Parathyroid adenoma (tissue), 2 donors: ENCODE data around the gene CEP57L1.
"Not testable (repeated sequence)": the region's sequence is repeated elsewhere in the genome, so short reads cannot be mapped to it uniquely, and the experiment has no call there.

Source experiments
- H2AFZ ChIP-seq: fragments of 300-600 bp; sonication (generic); one replicate; pipeline ENCODE4 v1.7.0; 2017; ENCODE audit warnings: antibody characterized with exemption, mild to moderate bottlenecking
- H3K27ac ChIP-seq: fragments of 300-600 bp; sonication (generic); one replicate; pipeline ENCODE4 v1.7.0; 2017
- H3K27me3 ChIP-seq: fragments of 300-600 bp; sonication (generic); one replicate; pipeline ENCODE4 v1.7.0; 2017; ENCODE audit warnings: low read length; ENCODE audit not compliant: control insufficient read depth, insufficient read depth
- H3K36me3 ChIP-seq: fragments of 300-600 bp; sonication (generic); one replicate; pipeline ENCODE4 v1.7.0; 2017; ENCODE audit warnings: low read length; ENCODE audit not compliant: control insufficient read depth, insufficient read depth
- H3K4me1 ChIP-seq: fragments of 300-600 bp; sonication (generic); one replicate; pipeline ENCODE4 v1.7.0; 2017; ENCODE audit warnings: control low read depth
- H3K4me2 ChIP-seq: fragments of 300-600 bp; sonication (generic); one replicate; pipeline ENCODE4 v1.7.0; 2017; ENCODE audit warnings: low read length
- H3K4me3 ChIP-seq: fragments of 300-600 bp; sonication (generic); one replicate; pipeline ENCODE4 v1.7.0; 2017; ENCODE audit warnings: low read depth, low read length
- H3K79me2 ChIP-seq: fragments of 300-600 bp; sonication (generic); one replicate; pipeline ENCODE4 v1.7.0; 2017; ENCODE audit warnings: control low read depth
- H3K9ac ChIP-seq: fragments of 300-600 bp; sonication (generic); one replicate; pipeline ENCODE4 v1.7.0; 2017; ENCODE audit warnings: mild to moderate bottlenecking
- H3K9me3 ChIP-seq: fragments of 300-600 bp; sonication (generic); one replicate; pipeline ENCODE4 v1.7.0; 2017; ENCODE audit warnings: low read length; ENCODE audit not compliant: control insufficient read depth
- CTCF ChIP-seq: fragments of 300-600 bp; sonication (generic); IDR thresholded peaks from one replicate; pipeline ENCODE4 v1.7.0; 2017; ENCODE audit warnings: antibody characterized with exemption, mild to moderate bottlenecking
- donor health status: primary hyperparathyroidism.

The CEP57L1 gene

DNA sequence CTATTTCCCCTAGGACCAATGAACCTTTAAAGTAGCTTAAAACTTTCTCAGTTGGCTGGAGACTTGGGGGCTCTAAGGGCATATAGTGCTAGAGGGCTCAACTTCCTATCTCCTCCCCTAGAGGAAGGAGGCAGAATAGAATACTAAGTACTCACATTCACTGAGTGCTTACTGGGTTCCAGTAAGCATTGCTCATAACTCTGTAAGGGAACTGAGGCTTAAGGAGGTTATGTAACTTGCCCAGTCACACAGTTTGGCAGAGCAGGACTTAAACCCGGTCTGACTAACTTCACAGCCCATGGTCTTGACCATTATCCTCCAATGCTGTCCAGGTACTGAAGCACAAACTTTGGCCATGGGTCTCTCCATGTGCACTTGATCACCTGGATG is 13.1 kb upstream of the CEP57L1 start:
- Histone ChIP-seq H3K36me3 (no peaks in the 10 kb centered on the region), H3K4me3 (no peak overlapping the region), H3K27me3 (no peaks in the 10 kb centered on the region), H3K9me3 (no peaks in the 10 kb centered on the region), H2AFZ (no peak overlapping the region), H3K79me2 (peaks cover 12% of the 10 kb centered on the region), H3K4me1 (peaks cover 9% of the 10 kb centered on the region), H3K27ac (peak overlapping the region; percentile 13), H3K9ac (no peak overlapping the region), H3K4me2 (no peak overlapping the region)
- TF ChIP-seq CTCF = no peak

GRCh38 chr6:109083657-109084056 is 11.7 kb upstream of the CEP57L1 start:
- Histone ChIP-seq H3K36me3 (no peaks in the 10 kb centered on the region), H3K27me3 (no peaks in the 10 kb centered on the region), H3K9ac (no peak overlapping the region), H2AFZ (no peak overlapping the region), H3K9me3 (no peaks in the 10 kb centered on the region), H3K4me3 (no peak overlapping the region), H3K4me1 (peaks cover 17% of the 10 kb centered on the region), H3K27ac (no peak overlapping the region), H3K4me2 (no peak overlapping the region), H3K79me2 (peaks cover 14% of the 10 kb centered on the region)
- no peak for TF ChIP-seq CTCF

GRCh38 chr6:109084146-109084545 is 11.2 kb upstream of the CEP57L1 start:
- H3K27ac ChIP-seq, H3K4me3 ChIP-seq: not testable (repeated sequence)

DNA sequence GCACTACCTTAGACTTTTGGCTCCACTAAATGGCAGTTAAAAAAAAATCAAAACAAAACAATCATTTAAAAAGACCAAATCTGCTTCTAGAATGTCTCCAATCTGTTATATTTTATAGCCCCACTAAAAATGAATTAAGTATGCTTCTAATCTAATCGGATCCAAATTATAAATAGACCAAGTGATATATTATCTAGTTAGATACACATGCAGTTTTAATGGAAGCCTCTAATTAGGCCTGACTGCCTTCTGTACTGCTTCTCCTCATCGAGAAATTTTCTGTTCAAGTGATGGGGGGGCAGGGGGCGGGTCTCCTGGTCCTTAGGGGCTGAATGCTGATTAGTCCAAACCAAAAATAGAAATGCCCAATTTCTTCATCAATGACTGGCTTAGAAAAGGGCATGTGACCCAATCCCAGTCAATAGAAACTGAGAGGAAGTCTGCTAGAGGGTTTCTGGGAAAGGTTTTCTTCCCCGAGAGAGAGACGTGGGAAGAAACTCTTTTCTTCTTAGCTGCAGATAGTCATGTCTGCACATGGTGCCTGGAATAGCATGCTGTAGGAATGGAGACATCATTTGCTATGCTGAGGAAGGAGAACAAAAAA is 7.5 kb upstream of the CEP57L1 start:
- no peaks in the 10 kb centered on the region for H3K27me3 ChIP-seq
- H3K4me2 ChIP-seq = no peak overlapping the region
- peaks cover 11% of the 10 kb centered on the region for H3K4me1 ChIP-seq
- H3K9me3 ChIP-seq = no peaks in the 10 kb centered on the region
- no peaks in the 10 kb centered on the region for H3K36me3 ChIP-seq
- no peak for TF ChIP-seq CTCF
- no peak overlapping the region for H3K4me3 ChIP-seq
- H2AFZ ChIP-seq = peak overlapping the region; percentile 14
- H3K9ac ChIP-seq = no peak overlapping the region
- H3K79me2 ChIP-seq = peaks cover 35% of the 10 kb centered on the region
- H3K27ac ChIP-seq = no peak overlapping the region

More at GRCh38 chr6:109084146-109084545, 11.2 kb upstream of the CEP57L1 start:
- not testable (repeated sequence) for H3K9ac ChIP-seq, H3K4me2 ChIP-seq, H3K36me3 ChIP-seq, H3K9me3 ChIP-seq, H3K27me3 ChIP-seq, H2AFZ ChIP-seq
- Histone ChIP-seq H3K4me1 (peaks cover 17% of the 10 kb centered on the region), H3K79me2 (peaks cover 14% of the 10 kb centered on the region)

DNA sequence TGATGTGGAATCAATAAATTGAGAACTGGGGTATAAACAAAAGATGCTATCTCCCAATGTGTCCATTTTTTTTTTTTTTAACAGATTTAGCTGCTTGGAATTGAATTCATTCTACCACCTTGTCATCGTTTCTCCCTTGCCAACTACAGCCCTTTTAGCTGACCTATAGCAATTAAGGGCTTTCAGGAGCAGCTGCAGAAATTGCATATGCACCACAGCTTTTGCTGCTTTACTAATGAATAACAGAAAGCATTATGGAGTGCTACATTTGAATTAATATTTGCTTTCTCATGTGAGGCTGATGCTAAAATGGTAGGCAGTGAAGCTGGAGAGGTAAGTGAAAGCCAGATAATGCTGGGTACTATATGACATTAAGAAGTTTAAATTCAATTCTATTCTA is 6.3 kb upstream of the CEP57L1 start:
- no peak overlapping the region for H3K4me3 ChIP-seq

More for the DNA sequence above, 6.3 kb upstream of the CEP57L1 start:
- Histone ChIP-seq H3K9me3 (no peaks in the 10 kb centered on the region), H3K4me2 (no peak overlapping the region), H3K27ac (peak overlapping the region; percentile 2), H3K4me1 (peaks cover 11% of the 10 kb centered on the region), H3K9ac (no peak overlapping the region), H3K79me2 (peaks cover 39% of the 10 kb centered on the region), H3K27me3 (no peaks in the 10 kb centered on the region), H2AFZ (no peak overlapping the region), H3K36me3 (no peaks in the 10 kb centered on the region)
- no peak for TF ChIP-seq CTCF
